Stimulated activated CD4-positive, alpha-beta T cell treated with anti-CD3 and anti-CD28 coated beads, Interleukin-4, amount 100 ng/mL, for 48 hours (primary cell): Measurements from ENCODE around the gene SH3GL3.

Source experiments
- DNase-seq, 2 donors: peaks; one replicate each; pipeline ENCODE4 v3.0.0-alpha.2; 2020; ENCODE audit warnings: low read depth in 2 of 2

Gene SH3GL3, protein sequence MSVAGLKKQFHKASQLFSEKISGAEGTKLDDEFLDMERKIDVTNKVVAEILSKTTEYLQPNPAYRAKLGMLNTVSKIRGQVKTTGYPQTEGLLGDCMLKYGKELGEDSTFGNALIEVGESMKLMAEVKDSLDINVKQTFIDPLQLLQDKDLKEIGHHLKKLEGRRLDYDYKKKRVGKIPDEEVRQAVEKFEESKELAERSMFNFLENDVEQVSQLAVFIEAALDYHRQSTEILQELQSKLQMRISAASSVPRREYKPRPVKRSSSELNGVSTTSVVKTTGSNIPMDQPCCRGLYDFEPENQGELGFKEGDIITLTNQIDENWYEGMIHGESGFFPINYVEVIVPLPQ

DNA sequence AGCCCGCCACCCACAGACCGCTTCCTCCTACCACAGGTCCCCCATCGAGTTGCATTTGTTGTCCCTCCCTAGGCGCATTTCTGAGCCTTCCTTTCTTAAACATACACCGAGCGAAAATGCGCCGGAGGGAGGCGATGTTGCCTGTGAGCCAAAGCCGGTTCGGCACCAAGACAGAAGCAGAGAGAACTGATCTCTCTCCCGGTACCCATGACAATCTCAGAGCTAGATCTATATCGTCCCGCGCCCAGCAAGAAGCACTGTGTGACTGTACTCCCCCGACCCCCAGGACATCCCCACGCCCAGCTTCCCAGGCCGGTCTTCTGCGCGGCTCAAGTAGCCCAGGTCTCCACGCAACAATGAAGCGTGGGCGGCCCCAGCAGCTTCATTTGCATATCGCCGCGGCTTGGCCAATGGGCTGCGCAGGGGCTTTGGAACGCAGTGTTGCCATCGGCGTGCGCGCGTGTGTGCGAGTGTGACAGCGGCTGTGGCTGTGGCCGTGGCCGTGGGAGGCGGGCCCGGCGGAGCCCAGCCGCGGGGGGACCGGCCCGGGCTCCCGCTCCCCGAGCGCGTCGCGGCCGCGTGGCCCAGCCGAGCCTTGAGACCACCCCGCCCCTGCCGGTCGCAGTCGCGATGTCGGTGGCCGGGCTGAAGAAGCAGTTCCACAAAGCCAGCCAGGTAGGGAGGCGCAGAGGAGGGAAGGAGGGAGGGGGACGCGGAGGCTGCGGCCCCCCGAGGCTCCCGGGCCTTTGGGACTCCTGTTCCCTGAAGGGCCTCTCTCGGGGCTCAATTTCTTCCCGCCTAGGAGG lies at the start of gene SH3GL3:
Gene SH3GL3 (plus strand): TSS at position 438 of the 806 bp plus-strand sequence. CDS start 193 bp downstream, at position 631.
- DNase-seq, result peak; percentile 53 to 54

DNA sequence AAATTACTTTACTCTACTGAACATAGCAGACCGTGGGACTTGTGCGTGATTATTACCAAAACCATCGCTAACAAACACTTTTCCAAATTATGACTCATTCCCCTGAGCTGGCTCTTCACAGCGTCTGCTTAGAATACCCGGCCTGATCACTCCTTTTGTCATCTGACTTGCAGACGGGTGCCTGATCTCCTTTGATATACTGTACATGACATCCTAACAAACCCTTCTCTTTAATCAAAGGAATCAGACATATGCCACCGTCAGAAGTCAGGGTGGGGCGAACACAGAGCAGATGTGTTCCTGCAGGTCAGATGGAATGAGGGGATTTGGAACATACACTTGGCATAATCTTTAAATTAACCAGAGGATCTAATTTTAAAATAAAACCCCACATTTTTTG lies 48.5 kb upstream of the SH3GL3 start:
- DNase-seq, result no peak

DNA sequence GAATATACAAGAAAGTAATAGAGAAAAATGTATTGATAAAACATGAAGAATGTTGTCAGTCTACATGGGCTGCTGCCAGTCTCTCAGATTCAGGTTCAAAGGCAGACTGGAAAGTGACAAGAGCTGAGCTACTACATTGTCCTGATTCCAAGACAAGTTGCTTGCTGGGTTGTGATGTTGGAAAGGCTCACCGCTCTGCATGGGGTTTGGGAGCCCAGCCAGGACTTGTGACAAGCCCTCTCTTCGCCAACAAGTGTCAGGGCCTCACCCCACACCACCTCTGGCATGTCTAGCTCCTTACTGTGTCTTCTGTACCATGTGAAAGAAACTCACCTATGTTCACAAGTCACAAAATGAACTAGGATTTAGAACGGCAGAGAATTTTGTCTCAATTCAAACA lies 43.0 kb upstream of the SH3GL3 start:
- DNase-seq, result no peak

DNA sequence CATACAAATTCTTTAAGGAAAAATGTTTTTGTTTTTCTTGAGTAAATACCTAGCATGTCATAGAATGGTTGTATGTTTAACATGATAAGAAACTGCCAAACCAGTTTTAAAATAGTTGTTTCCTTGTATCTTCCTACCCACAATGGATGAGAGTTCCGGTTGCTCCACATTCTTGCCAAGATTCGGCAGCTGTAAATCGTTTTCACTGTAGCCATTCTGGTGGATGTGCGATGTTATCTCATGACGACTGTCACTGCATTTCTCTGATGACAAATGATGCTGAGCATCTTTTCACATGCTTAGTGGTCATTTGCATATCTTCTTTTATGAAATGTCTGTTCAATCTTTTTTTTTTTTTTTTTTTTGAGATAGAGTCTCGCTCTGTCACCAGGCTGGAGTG lies 36.6 kb upstream of the SH3GL3 start:
- no peak for DNase-seq

DNA sequence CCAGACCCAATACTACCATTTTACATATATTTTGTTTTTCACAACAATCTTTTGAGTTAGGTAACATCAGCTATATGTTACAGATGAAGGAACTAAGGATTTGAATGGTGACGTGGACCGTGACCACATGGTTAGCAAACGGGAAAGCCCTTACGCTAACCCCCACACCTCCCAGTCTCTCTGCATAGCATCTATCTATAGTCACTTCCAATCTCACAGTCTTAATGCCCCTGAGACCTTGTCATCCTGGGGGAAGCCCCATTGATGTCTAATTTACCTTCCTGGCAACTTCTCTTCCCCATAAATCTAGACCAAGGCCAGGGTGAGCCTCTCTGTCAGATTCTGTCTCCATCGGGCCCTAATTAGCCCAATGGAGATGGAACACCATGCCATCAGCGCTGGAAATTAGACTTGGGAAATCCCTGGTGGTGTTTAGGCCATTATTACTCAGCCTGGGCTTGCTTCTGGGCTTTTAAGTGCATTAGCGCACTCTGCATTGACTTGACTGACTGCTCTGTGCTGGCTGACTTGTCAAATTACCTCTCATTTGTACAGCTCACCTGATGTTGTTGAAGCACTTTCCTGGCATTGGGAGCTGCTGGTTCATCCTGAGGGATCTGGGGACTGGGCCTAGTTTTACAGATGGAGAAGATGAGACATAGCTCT lies 34.0 kb upstream of the SH3GL3 start:
- no peak for DNase-seq

DNA sequence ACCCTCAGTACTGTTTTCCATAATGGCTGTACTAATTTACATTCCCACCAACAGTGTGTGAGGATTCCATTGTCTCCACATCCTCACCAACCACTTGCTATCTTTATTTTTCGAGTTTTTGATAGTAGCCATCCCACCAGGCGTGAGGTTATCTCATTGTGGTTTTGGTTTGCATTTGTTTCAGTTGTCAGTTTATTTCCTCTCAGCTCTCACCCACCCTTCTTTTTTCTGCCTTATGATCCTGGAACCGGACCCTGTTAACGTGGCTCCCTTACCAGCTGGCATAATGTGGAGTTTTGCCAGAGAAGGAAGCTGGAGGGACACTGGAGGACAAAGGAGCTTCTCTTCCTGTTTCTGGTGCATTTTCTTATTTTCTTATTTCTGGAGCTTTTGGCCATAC lies 25.1 kb upstream of the SH3GL3 start:
- no peak for DNase-seq

DNA sequence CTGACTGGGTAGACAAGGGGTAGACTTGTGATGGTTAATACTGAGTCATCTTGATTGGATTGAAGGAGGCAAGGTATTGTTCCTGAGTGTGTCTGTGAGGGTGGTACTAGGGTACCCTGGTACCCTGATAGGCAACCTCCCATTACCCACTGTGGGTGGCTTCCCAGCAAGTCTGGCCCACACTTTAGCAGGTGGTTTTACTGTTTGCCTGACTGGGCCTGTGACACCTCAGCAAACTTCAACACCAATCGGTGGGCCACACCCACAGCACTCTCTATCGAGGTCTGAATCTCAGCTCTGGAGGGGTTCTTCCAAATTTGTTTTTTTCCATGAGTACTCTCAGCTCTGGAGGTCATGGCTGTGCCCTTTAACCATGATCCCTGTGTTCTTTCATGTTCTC lies 24.6 kb upstream of the SH3GL3 start:
- no peak for DNase-seq

DNA sequence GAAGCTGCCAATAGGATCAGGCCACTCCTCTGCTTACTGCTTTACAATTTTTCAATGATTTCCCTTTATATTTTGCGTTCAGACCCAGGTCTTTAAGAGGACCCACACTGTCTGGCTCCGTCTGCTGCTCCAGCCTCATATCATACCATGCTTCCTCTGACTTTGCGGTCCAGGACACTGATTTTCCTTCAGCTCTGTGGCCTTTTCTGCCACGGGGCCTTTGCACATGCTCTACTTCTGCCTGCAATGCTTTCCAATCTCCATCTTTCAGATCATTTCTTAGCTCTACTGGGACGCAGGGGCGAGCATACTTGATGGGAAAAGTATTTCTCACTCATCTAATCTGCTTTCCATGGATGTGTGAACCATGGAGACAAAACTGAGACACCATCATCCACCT lies 23.0 kb upstream of the SH3GL3 start:
- DNase-seq, result no peak

DNA sequence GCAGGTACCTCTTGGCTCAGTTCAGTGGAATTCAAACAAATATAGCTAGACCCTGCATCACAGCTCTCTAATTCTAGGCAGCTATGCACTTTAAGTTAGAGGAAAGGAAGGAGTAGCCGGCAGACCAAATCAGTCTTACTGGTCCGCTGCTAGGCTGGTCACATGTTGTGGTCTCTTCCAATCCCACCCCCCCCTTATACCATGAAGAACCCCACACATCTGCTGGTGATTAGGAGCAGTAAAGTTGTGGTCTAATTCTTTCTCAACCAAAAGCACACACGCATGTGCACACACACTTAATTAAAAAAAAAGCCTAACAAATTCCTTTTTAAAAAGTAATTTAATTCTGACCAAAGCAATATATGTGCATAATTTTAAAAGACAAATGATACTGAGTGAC lies 16.7 kb upstream of the SH3GL3 start:
- DNase-seq, result no peak

DNA sequence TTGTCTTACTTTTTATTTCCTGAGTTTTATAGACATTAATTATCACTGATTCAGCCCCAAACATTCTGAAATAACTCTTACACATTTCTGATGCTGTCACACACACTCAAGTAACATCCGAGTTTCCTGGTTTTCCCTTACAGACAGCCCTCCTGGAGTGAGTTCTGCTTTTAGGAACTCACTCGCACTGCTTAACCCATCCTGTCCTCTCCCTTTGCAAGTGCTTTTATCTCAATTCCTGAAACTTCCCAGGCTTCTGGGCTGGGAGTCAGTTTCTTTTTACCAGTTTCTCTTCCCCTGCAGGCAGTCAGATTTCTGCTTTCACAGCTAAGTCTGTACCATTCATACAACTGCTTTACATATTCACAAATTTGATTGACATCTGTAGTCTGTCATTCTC lies 15.6 kb upstream of the SH3GL3 start:
- DNase-seq, result no peak

DNA sequence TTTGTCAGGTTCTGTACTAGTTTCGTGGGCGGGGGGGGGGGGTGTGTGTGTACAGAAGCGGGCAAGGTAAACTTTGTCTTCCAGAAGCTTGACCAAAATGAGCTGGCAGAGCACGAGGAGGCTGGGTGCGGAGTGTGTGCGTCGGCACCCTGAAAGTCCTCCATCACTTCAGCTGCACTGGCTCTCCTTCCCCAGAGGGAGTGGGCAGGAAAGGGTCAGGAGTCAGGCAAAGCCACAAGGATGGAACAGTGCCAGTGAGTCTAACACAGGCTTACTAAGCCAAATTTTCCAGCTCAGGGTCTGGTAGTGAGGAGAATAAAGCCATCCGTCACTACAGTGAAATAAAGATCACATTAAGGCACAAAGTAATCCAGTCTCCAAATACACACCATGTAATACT lies 11.9 kb upstream of the SH3GL3 start:
- DNase-seq, result no peak

DNA sequence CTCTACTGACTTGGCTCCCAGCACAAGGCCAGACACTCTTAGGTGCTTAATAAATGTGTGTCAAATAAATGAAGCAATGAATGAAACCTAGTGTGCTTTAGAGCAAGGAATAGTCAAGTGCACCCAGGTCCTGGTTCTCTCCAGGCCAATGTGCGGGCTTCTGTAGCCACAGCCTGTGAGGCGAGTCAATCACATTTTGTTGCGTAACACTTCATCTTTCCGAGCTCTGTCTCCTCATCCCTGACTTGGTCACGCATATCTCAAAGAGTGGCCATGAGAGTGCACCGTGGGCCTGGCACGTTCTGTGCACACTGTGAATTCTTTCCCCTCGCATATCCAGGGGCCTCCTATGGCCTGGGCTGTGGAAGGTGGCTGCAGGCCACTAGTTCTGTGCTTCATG lies 11.4 kb upstream of the SH3GL3 start:
- no peak for DNase-seq

DNA sequence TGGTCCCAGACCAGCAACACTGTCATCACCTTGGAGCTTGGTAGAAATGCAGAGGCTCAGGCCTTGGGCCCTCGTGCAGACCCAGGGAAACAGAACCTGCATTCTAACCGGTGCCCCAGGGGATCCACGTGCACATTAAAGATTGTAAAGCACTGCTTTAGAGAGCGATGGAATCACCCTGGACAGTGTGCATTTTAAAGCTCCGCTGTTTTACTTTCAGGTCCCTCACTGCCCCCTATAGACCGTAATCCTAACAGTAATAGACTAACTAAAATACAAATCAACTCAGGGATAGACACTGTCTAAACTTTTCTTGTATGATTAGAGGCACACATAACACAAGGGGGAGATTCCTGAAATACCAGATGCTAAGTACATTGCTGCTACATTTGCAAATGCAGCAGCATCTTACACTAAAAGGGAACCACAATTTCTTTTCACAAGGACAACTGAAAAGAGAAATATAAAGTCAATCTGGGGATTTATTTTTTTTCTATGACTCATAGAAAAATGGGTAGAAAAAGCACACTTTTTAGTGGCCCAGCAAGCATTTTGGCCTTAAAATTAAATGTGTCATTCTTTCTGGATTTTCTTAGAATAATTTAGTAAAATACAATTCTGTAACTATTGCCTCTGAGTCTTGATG lies 10.5 kb upstream of the SH3GL3 start:
- DNase-seq, result no peak

DNA sequence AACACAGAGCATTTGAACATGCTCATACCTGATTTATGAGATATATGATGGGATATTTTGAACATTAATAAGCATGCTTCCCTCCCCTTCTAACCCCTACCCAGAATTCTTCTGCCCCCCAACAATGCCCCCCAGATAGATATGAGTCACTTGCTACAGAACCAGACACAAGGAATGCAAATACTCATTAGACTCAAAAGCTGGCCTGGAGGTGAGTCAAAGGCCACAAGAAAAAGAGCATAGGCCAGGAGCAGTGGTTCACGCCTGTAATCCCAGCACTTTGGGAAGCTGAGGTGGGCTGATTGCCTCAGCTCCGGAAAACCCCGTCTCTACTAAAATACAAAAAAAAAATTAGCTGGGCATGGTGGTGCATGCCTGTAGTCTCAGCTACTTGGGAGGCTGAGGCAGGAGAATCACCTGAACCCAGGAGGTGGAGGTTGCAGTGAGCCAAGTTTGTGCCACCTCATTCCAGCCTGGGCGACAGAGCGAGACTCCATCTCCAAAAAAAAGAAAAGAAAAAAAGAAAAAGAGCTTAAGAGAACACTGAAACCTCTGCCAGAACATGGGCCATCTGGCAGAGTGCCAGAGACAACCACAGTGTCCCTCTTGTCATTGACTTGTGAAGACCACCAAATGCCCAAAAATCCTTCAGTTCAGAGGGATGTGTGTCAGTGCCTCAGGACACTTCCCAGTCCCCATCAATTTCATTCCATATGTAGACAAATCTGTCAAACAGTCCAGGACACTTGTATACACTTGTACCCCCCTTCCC lies 3.9 kb upstream of the SH3GL3 start:
- no peak for DNase-seq

DNA sequence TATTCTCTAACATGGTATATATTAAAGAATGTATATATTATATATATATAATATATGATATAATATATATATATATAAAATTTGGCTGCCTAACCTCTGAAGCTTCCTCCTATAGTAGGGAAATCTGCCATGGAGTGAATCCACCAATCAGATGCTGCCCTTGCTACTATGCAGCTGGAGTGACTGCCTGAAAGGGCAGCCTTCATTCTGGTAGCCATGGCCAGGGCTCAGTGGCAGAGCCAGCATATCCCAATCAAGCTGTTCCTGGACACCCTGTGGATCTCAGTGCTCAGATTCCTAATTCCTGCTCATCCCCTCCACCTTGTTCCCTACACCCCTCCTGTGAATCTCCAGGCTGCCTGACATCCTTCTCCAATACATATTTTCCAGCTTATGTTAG lies 2.2 kb upstream of the SH3GL3 start:
- DNase-seq, result no peak

DNA sequence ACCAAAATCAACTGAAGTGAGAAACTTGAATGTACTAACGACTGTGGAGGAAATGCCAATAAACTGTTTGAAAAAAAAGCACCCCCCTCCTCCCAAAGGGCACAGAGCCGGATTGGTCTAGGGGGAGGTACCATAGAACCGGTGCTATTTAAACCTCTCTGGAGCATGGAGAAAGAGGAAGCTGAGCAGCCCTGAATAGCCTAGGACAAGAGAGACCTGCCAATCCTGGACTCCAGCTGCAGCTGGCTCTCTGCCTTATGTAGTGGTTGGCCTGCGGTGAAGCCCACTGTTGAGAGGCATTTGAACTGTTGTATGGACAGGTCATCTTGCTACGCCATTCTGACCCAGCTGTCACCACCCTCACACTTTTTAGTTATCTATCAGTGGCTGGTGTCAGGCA lies 1.5 kb upstream of the SH3GL3 start:
- DNase-seq, result no peak

DNA sequence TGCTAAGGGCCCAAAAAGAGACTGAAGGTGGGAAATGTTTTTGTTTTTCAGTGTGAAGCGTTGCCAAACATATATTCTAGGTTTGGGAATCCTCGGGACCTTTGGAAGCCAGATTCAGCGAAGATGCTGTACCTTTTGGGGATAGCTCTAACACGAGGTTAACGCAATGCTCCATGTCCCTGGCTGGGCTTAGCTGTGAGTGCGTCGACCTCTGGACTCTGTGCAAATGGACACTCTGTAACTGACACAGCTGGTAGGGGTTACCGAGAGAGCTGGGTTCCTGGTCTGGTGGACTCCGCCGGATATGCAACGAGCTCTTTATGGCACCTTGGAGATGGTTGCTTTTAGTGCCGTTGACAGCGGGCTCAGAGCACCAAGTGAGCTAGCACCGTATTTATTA lies 724 bp upstream of the SH3GL3 start:
- DNase-seq, result no peak

DNA sequence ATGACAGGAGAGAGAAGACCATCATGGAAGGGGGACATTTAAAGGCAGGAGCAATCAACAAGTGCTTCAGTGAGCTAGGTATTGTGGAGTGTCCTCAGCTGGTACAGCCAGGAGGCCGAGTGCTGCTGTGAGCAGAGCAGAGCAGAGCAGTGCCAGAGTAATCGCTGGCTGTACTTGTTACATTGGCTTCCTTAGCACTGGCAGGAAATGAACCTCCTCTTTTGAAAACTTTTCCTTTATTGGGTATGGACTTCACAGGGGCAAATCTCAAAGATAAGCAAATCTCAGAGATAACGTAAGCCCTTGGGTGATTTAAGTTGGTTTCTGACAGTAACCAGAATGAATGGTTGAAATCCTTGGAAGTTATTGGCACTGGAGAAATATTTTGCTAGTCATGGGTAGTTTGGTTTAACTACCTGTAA lies 2.1 kb downstream of the SH3GL3 start:
- DNase-seq, result no peak

DNA sequence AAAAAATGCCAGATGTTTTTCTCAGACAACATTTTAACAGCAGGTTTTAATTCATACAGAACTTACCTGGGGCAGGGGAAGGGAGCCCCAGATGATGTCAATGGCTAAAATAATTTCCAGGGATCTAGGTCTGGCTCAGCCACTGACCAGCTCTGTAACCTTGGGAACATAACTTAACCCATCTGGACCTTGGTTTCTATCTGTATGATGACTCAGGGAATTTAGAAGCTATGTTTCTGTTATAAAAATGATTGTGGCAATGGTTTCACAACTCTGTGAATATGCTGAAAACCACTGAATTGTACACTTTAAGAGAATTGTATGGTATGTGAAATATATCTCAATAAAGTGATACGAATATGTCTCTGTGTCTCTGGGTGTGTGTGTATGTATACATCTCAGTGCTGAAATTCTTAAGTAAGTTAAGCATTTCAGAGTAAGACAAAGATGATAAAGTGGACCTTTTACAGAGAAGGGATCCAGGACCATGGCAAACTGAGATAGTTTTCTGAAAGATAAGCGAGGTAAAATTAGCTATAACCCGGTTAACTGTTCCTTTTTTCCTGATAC lies 2.9 kb downstream of the SH3GL3 start:
- no peak for DNase-seq

DNA sequence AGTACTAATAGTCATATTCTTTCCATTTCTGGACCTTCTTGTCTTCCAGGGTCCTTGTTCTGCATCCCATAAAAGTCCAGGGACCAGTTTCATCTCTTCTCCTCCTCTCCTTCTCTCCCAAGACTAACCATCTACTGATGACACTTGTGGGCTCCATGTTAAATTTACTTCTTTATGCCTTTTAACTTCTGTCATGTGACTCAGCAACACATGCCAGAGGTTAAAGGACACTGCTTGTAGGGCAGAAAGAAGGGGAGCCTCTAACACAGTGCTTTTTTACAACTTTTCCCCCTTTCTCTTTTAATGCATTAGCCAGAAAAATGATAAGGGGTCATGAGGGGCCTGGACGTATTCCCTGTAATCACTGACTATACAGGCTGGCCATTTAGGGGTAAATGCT lies 10.0 kb downstream of the SH3GL3 start:
- no peak for DNase-seq

DNA sequence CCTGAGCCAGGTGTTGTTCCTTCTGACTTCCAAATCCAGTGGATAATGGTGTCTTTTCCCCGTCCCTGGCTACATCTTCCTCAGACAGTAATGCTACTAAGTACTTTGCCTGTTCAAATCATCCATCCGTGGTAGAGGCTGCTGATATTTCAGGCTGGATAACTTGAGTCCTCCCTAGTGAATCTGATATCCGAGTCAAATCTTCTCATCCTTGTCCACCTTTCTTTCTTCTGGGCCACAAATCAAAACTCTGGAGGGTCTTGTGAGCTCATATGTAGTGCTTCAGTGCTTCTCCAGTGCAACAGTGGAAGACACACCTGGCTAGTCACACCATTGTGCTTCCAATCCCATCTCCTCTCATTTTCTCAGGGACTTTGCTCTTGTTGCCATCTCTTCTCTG lies 11.2 kb downstream of the SH3GL3 start:
- DNase-seq, result no peak
